Neural cell (in vitro differentiated cells): ENCODE results near the gene XRCC6. TPM values are rescaled to one million over a fixed set of nuclear protein-coding genes. Genes with fewer than 3 reads are reported as not detected.

Experiments
- H2AFZ ChIP-seq: fragments of 200-600, 300-800 bp; sonication (generic), shearing (Covaris generic); 2 replicates; pipeline ENCODE4 v1.6.0; 2014; ENCODE audit warnings: low read depth, mild to moderate bottlenecking, antibody characterized with exemption, low read length, moderate library complexity
- H3F3A ChIP-seq: fragments of 200-600 bp; shearing (Covaris generic); 2 replicates; pipeline ENCODE4 v1.6.1; 2016; ENCODE audit warnings: mild to moderate bottlenecking, moderate library complexity, mixed read lengths, antibody characterized with exemption, low read length; ENCODE audit not compliant: insufficient read depth, poor library complexity, severe bottlenecking
- H3K27ac ChIP-seq: fragments of 200-600, 300-800 bp; sonication (generic), shearing (Covaris generic); 2 replicates; pipeline ENCODE4 v1.5.1; 2014; ENCODE audit warnings: mild to moderate bottlenecking, low read length, moderate library complexity
- H3K27me3 ChIP-seq: fragments of 300-800, 200-600 bp; sonication (generic), shearing (Covaris generic); 2 replicates; pipeline ENCODE4 v1.6.0; 2014; ENCODE audit warnings: mild to moderate bottlenecking, low read depth, low read length, moderate library complexity; ENCODE audit not compliant: insufficient read depth
- H3K36me3 ChIP-seq: fragments of 300-800, 200-600 bp; sonication (generic), shearing (Covaris generic); 2 replicates; pipeline ENCODE4 v1.5.1; 2014; ENCODE audit warnings: mild to moderate bottlenecking, antibody characterized with exemption, low read length, moderate library complexity; ENCODE audit not compliant: insufficient read depth
- H3K4me2 ChIP-seq: fragments of 300-800, 200-600 bp; sonication (generic), shearing (Covaris generic); 2 replicates; pipeline ENCODE4 v1.6.0; 2014; ENCODE audit warnings: mild to moderate bottlenecking, low read length
- H3K4me3 ChIP-seq: fragments of 300-800, 200-600 bp; sonication (generic), shearing (Covaris generic); 2 replicates; pipeline ENCODE4 v1.5.1; 2014; ENCODE audit warnings: mild to moderate bottlenecking, low read length, moderate library complexity
- H3K79me2 ChIP-seq: fragments of 200-600 bp; shearing (Covaris generic); replicated peaks from 2 replicates; pipeline ENCODE4 v1.6.0; 2014; ENCODE audit warnings: mild to moderate bottlenecking, low read length, moderate library complexity; ENCODE audit not compliant: insufficient read depth
- H3K9ac ChIP-seq: fragments of 300-800, 200-600 bp; sonication (generic), shearing (Covaris generic); 2 replicates; pipeline ENCODE4 v1.6.1; 2016; ENCODE audit warnings: mild to moderate bottlenecking, low read length, mixed read lengths
- H3K9me2 ChIP-seq: fragments of 200-600 bp; shearing (Covaris generic); 2 replicates; pipeline ENCODE4 v1.6.1; 2016; ENCODE audit warnings: mild to moderate bottlenecking, low read length, mixed read lengths; ENCODE audit not compliant: insufficient read depth
- H3K9me3 ChIP-seq: fragments of 200-600, 300-800 bp; sonication (generic), shearing (Covaris generic); 2 replicates; pipeline ENCODE4 v1.6.1; 2016; ENCODE audit warnings: mild to moderate bottlenecking, mixed run types, low read length, moderate library complexity, mixed read lengths
- H4K20me1 ChIP-seq: fragments of 200-600 bp; shearing (Covaris generic); 2 replicates; pipeline ENCODE4 v1.6.1; 2016; ENCODE audit warnings: mild to moderate bottlenecking, mixed run types; ENCODE audit not compliant: insufficient read depth
- EP300 ChIP-seq: fragments of 450-650 bp; conservative IDR thresholded peaks from 2 replicates; pipeline ENCODE4 v1.6.1; 2014; ENCODE audit warnings: antibody characterized with exemption, mild to moderate bottlenecking, moderate library complexity; ENCODE audit not compliant: poor library complexity, severe bottlenecking
- EZH2 ChIP-seq: fragments of 200-600, 300-800 bp; shearing (Covaris generic), sonication (generic); IDR thresholded peaks from 2 replicates; pipeline ENCODE4 v1.6.1; 2014; ENCODE audit warnings: antibody characterized with exemption, low read length, borderline replicate concordance, mild to moderate bottlenecking; ENCODE audit not compliant: insufficient read depth, poor library complexity, severe bottlenecking
- MXI1 ChIP-seq: fragments of 450-650 bp; conservative IDR thresholded peaks from 2 replicates; pipeline ENCODE4 v1.6.1; 2014; ENCODE audit warnings: antibody characterized with exemption, mild to moderate bottlenecking; ENCODE audit not compliant: poor library complexity, severe bottlenecking
- POLR2AphosphoS5 ChIP-seq: IDR thresholded peaks from 2 replicates; pipeline ENCODE4 v1.6.1; 2012
- RAD21 ChIP-seq: fragments of 450-650 bp; conservative IDR thresholded peaks from 2 replicates; pipeline ENCODE4 v1.6.1; 2014; ENCODE audit warnings: antibody characterized with exemption, mild to moderate bottlenecking, moderate library complexity
- REST ChIP-seq: IDR thresholded peaks from 2 replicates; pipeline ENCODE4 v1.6.1; 2012; ENCODE audit warnings: borderline replicate concordance
- SMC3 ChIP-seq: fragments of 450-650 bp; conservative IDR thresholded peaks from 2 replicates; pipeline ENCODE4 v1.6.1; 2014; ENCODE audit warnings: antibody characterized with exemption, mild to moderate bottlenecking, moderate library complexity; ENCODE audit not compliant: poor library complexity
- TAF1 ChIP-seq: IDR thresholded peaks from 2 replicates; pipeline ENCODE4 v1.6.1; 2012; ENCODE audit warnings: low read depth
- polyA plus RNA-seq: library from polyadenylated mRNA; depleted of rRNA; stranded (reverse); fragments of >200 nt; gene quantifications from 2 replicates; pipeline ENCODE4 v1.2.3, GENCODE V29; 2014
- TF ChIP-seq, protein P1 (sequence below): fragments of 450-650 bp; IDR thresholded peaks from 2 replicates; pipeline ENCODE4 v1.5.1; 2014; ENCODE audit warnings: antibody characterized with exemption, mild to moderate bottlenecking, moderate library complexity; ENCODE audit not compliant: poor library complexity, severe bottlenecking

XRCC6 gene
- polyA plus RNA-seq, 1 donor from 2014 or later: 398 TPM

- Histone ChIP-seq H3F3A (no peaks in the 10 kb centered on the region), H3K36me3 (peaks cover 4% of the 10 kb centered on the region), H4K20me1 (no peaks in the 10 kb centered on the region), H3K27ac (no peak overlapping the region), H3K79me2 (no peaks in the 10 kb centered on the region), H3K9me2 (no peaks in the 10 kb centered on the region), H3K4me3 (no peak overlapping the region), H3K27me3 (no peaks in the 10 kb centered on the region), H3K9me3 (no peaks in the 10 kb centered on the region), H3K4me2 (no peak overlapping the region), H2AFZ (no peak overlapping the region), H3K9ac (no peak overlapping the region)
- no peak for TF ChIP-seq MXI1
- TF ChIP-seq, protein P1, sequence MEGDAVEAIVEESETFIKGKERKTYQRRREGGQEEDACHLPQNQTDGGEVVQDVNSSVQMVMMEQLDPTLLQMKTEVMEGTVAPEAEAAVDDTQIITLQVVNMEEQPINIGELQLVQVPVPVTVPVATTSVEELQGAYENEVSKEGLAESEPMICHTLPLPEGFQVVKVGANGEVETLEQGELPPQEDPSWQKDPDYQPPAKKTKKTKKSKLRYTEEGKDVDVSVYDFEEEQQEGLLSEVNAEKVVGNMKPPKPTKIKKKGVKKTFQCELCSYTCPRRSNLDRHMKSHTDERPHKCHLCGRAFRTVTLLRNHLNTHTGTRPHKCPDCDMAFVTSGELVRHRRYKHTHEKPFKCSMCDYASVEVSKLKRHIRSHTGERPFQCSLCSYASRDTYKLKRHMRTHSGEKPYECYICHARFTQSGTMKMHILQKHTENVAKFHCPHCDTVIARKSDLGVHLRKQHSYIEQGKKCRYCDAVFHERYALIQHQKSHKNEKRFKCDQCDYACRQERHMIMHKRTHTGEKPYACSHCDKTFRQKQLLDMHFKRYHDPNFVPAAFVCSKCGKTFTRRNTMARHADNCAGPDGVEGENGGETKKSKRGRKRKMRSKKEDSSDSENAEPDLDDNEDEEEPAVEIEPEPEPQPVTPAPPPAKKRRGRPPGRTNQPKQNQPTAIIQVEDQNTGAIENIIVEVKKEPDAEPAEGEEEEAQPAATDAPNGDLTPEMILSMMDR: no peak
- TF ChIP-seq RAD21: no peak
- no peak for TF ChIP-seq REST
- TF ChIP-seq EZH2: no peak
- no peak for TF ChIP-seq EP300
- no peak for TF ChIP-seq POLR2AphosphoS5
- TF ChIP-seq TAF1: no peak
- no peak for TF ChIP-seq SMC3
Measured at GRCh38 chr22:41650821-41651220, 29.7 kb downstream of the XRCC6 start.

DNA sequence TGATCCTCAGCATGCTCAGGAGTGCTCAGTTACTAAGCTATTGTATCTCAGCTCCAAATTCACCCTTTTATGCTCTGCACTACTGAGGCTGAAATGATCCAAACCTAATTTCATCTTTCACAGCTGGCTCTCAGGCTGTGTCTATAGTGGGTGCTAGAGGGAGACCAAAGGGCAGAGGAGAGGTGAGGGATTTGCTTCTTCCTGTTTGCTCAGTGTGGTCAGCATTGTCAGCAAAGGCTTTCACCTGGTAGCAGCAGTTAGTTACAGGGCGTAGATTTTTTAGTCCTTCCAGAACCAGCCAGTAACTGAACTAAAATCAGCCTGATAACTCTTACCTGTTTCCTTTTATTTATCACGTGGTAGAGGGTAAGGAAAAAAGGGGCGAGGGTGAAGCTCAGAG is 33.2 kb downstream of the XRCC6 start:
- no peaks in the 10 kb centered on the region for H3K79me2 ChIP-seq
- no peak overlapping the region for H3K27ac ChIP-seq
- no peaks in the 10 kb centered on the region for H3K27me3 ChIP-seq
- H3K9ac ChIP-seq: no peak overlapping the region
- no peaks in the 10 kb centered on the region for H3F3A ChIP-seq
- no peaks in the 10 kb centered on the region for H3K9me3 ChIP-seq
- H2AFZ ChIP-seq: no peak overlapping the region
- H3K36me3 ChIP-seq: peaks cover 4% of the 10 kb centered on the region
- H3K4me3 ChIP-seq: no peak overlapping the region
- no peaks in the 10 kb centered on the region for H4K20me1 ChIP-seq
- H3K4me2 ChIP-seq: no peak overlapping the region
- TF ChIP-seq POLR2AphosphoS5 (no peak), SMC3 (no peak)
- H3K9me2 ChIP-seq: no peaks in the 10 kb centered on the region

GRCh38 chr22:41656556-41656955 is 35.5 kb downstream of the XRCC6 start:
- no peak overlapping the region for H3K9ac ChIP-seq
- no peaks in the 10 kb centered on the region for H3K9me3 ChIP-seq
- TF ChIP-seq MXI1 (no peak), EP300 (no peak), EZH2 (no peak), REST (no peak), TAF1 (no peak), RAD21 (no peak), POLR2AphosphoS5 (no peak), SMC3 (no peak)
- TF ChIP-seq, protein P1: no peak
- peaks cover 6% of the 10 kb centered on the region for H3K36me3 ChIP-seq
- H3K9me2 ChIP-seq: no peaks in the 10 kb centered on the region
- H3K4me2 ChIP-seq: no peak overlapping the region
- H2AFZ ChIP-seq: no peak overlapping the region
- H3F3A ChIP-seq: no peaks in the 10 kb centered on the region
- H4K20me1 ChIP-seq: no peaks in the 10 kb centered on the region
- H3K4me3 ChIP-seq: no peak overlapping the region
- H3K27ac ChIP-seq: no peak overlapping the region
- no peaks in the 10 kb centered on the region for H3K79me2 ChIP-seq
- H3K27me3 ChIP-seq: no peaks in the 10 kb centered on the region
